OCI-LY1 (cell line): ENCODE results near the gene GLRA3.

ENCODE experiments used
- EZH2 ChIP-seq: fragments of 200-600 bp; sonication (generic), shearing (Covaris generic); IDR thresholded peaks from 2 replicates; pipeline ENCODE4 v1.8.0; 2017; ENCODE audit warnings: borderline replicate concordance, mixed run types, mild to moderate bottlenecking, antibody characterized with exemption, low read length, moderate library complexity, mixed read lengths
- TF ChIP-seq, protein P1 (sequence below): fragments of 200-600 bp; sonication (generic), shearing (Covaris generic); IDR thresholded peaks from 2 replicates; pipeline ENCODE4 v1.5.1; 2017; ENCODE audit warnings: mild to moderate bottlenecking, antibody characterized with exemption, low read length, moderate library complexity, mixed read lengths

GRCh38 chr4:174669270-174669669, 159.8 kb downstream of the GLRA3 start:
- no peak for TF ChIP-seq EZH2
- TF ChIP-seq, protein P1, sequence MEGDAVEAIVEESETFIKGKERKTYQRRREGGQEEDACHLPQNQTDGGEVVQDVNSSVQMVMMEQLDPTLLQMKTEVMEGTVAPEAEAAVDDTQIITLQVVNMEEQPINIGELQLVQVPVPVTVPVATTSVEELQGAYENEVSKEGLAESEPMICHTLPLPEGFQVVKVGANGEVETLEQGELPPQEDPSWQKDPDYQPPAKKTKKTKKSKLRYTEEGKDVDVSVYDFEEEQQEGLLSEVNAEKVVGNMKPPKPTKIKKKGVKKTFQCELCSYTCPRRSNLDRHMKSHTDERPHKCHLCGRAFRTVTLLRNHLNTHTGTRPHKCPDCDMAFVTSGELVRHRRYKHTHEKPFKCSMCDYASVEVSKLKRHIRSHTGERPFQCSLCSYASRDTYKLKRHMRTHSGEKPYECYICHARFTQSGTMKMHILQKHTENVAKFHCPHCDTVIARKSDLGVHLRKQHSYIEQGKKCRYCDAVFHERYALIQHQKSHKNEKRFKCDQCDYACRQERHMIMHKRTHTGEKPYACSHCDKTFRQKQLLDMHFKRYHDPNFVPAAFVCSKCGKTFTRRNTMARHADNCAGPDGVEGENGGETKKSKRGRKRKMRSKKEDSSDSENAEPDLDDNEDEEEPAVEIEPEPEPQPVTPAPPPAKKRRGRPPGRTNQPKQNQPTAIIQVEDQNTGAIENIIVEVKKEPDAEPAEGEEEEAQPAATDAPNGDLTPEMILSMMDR, result no peak
